SK-N-MC (cell line): ENCODE measurements around the gene STXBP3.

ENCODE experiments used
- EZH2 ChIP-seq: fragments of 200-600 bp; sonication (generic); IDR thresholded peaks from one replicate; pipeline ENCODE4 v1.6.1; 2017; ENCODE audit warnings: antibody characterized with exemption
- FOXP2 ChIP-seq: optimal IDR thresholded peaks from 2 replicates; pipeline ENCODE3; 2011; ENCODE audit warnings: mild to moderate bottlenecking, moderate library complexity; ENCODE audit not compliant: insufficient read depth; ENCODE audit errors: extremely low read length, control extremely low read depth
- POLR2AphosphoS5 ChIP-seq: IDR thresholded peaks from 2 replicates; pipeline ENCODE4 v1.6.1; 2012; ENCODE audit warnings: mild to moderate bottlenecking, low read depth, low read length, borderline replicate concordance

DNA sequence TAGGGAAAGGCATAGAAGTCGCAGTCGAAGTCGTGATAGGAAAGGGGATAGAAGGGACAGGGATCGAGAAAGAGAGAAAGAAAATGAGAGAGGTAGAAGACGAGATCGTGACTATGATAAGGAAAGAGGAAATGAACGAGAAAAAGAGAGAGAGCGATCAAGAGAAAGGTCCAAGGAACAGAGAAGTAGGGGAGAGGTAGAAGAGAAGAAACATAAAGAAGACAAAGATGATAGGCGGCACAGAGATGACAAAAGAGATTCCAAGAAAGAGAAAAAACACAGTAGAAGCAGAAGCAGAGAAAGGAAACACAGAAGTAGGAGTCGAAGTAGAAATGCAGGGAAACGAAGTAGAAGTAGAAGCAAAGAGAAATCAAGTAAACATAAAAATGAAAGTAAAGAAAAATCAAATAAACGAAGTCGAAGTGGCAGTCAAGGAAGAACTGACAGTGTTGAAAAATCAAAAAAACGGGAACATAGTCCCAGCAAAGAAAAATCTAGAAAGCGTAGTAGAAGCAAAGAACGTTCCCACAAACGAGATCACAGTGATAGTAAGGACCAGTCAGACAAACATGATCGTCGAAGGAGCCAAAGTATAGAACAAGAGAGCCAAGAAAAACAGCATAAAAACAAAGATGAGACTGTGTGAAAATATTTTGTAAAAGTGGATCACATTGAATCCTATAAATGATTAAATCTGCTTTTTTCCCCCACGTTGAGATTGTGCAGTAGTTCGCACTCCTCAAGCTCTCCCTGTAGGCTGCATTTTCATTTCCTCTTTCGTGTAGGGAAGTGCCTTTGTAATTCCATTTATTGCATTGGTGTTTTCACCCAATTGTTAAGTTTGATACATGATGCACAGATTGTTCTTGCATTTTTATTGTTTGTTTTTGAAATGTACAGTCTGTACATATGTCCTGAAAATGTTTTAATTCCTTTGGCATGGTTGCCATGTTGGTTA lies 46.8 kb upstream of the STXBP3 start:
- TF ChIP-seq POLR2AphosphoS5 (no peak; the same call in 1 of the 2 replicates), EZH2 (no peak), FOXP2 (no peak)
